Astrocyte (in vitro differentiated cells and primary cell): ENCODE measurements around the gene PDE6H. TPM values are rescaled to one million over a fixed set of nuclear protein-coding genes. Genes with fewer than 3 reads are reported as not detected.
A peak's percentile ranks its signal among the peaks of the same experiment; 100 is the strongest.

Experiments
- DNase-seq: peaks from one replicate; pipeline ENCODE4 v3.0.0-alpha.2; 2010; ENCODE audit warnings: low read depth
- FAIRE-seq: peaks from 2 replicates; lab custom pipeline; 2011; peaks lifted over from hg19 to GRCh38; lab: Jason Lieb, UNC
- H2AFZ ChIP-seq: 2 replicates; pipeline ENCODE4 v1.6.0; 2012; ENCODE audit warnings: low read depth, low read length, inconsistent platforms
- H3K27ac ChIP-seq: 2 replicates; pipeline ENCODE4 v1.5.1; 2011; ENCODE audit warnings: low read depth, low read length, inconsistent platforms
- H3K27me3 ChIP-seq: 2 replicates; pipeline ENCODE4 v1.6.0; 2011; ENCODE audit warnings: low read length, inconsistent platforms; ENCODE audit not compliant: insufficient read depth
- H3K36me3 ChIP-seq: 2 replicates; pipeline ENCODE4 v1.5.1; 2011; ENCODE audit warnings: low read length, inconsistent platforms; ENCODE audit not compliant: insufficient read depth
- H3K4me1 ChIP-seq: 2 replicates; pipeline ENCODE4 v1.5.1; 2011; ENCODE audit warnings: low read length, inconsistent platforms; ENCODE audit not compliant: insufficient read depth
- H3K4me2 ChIP-seq: 2 replicates; pipeline ENCODE4 v1.6.0; 2012; ENCODE audit warnings: low read length, inconsistent platforms
- H3K4me3 ChIP-seq: 2 replicates; pipeline ENCODE4 v1.5.1; 2011; ENCODE audit warnings: low read depth, mild to moderate bottlenecking, low read length, inconsistent platforms; ENCODE audit not compliant: insufficient read depth
- H3K79me2 ChIP-seq: 2 replicates; pipeline ENCODE4 v1.6.0; 2012; ENCODE audit warnings: mild to moderate bottlenecking, low read length, inconsistent platforms; ENCODE audit not compliant: insufficient read depth
- H3K9ac ChIP-seq: 2 replicates; pipeline ENCODE4 v1.6.0; 2012; ENCODE audit warnings: mild to moderate bottlenecking, low read length, inconsistent platforms
- H3K9me3 ChIP-seq: 2 replicates; pipeline ENCODE4 v1.5.1; 2012; ENCODE audit warnings: low read depth, mild to moderate bottlenecking, low read length, inconsistent platforms; ENCODE audit not compliant: insufficient read depth
- H4K20me1 ChIP-seq: 2 replicates; pipeline ENCODE4 v1.6.0; 2012; ENCODE audit warnings: low read length, inconsistent platforms; ENCODE audit not compliant: insufficient read depth
- H3K27ac Mint-ChIP-seq: one replicate; pipeline ENCODE4 v1.8.0; 2021; ENCODE audit warnings: mild to moderate bottlenecking, mixed read lengths; ENCODE audit not compliant: unreplicated experiment
- H3K27me3 Mint-ChIP-seq: one replicate; pipeline ENCODE4 v1.8.0; 2021; ENCODE audit warnings: low read depth, mixed read lengths; ENCODE audit not compliant: unreplicated experiment
- H3K36me3 Mint-ChIP-seq: one replicate; pipeline ENCODE4 v1.8.0; 2021; ENCODE audit warnings: low read depth, mixed read lengths; ENCODE audit not compliant: unreplicated experiment
- H3K4me1 Mint-ChIP-seq: one replicate; pipeline ENCODE4 v1.8.0; 2021; ENCODE audit warnings: low read depth, mixed read lengths; ENCODE audit not compliant: unreplicated experiment
- H3K4me3 Mint-ChIP-seq: one replicate; pipeline ENCODE4 v1.8.0; 2021; ENCODE audit warnings: mild to moderate bottlenecking, moderate library complexity, mixed read lengths; ENCODE audit not compliant: unreplicated experiment
- H3K9me3 Mint-ChIP-seq: one replicate; pipeline ENCODE4 v1.8.0; 2021; ENCODE audit warnings: mild to moderate bottlenecking, mixed read lengths; ENCODE audit not compliant: unreplicated experiment
- CTCF ChIP-seq: IDR thresholded peaks from 2 replicates; pipeline ENCODE4 v1.5.1; 2011; ENCODE audit warnings: low read depth, mild to moderate bottlenecking, inconsistent platforms, low read length, moderate library complexity; ENCODE audit not compliant: insufficient read depth
- EZH2 ChIP-seq: IDR thresholded peaks from 2 replicates; pipeline ENCODE4 v1.6.1; 2012; ENCODE audit warnings: mild to moderate bottlenecking, low read length, inconsistent platforms; ENCODE audit not compliant: insufficient read depth
- total RNA-seq: library from RNA; stranded (reverse); gene quantifications from 2 replicates; pipeline ENCODE4 v1.2.1, GENCODE V29; 2021

Gene PDE6H
- total RNA-seq, 1 donor from 2014 or later = not detected

- H3K4me2 ChIP-seq = no peak overlapping the region
- peaks cover 20% of the 10 kb centered on the region for H3K4me1 ChIP-seq
- TF ChIP-seq CTCF = no peak
- no peak for TF ChIP-seq EZH2
- no peaks in the 10 kb centered on the region for H3K79me2 ChIP-seq
- no peak overlapping the region for H3K9ac ChIP-seq
- no peak overlapping the region for H3K27ac ChIP-seq
- H3K4me1 Mint-ChIP-seq = peaks cover 26% of the 10 kb centered on the region
- H3K27ac Mint-ChIP-seq = no peak overlapping the region
- no peak overlapping the region for H3K4me3 Mint-ChIP-seq
- H3K27me3 ChIP-seq = no peaks in the 10 kb centered on the region
- no peak overlapping the region for H3K4me3 ChIP-seq
- H3K9me3 ChIP-seq = no peaks in the 10 kb centered on the region
- no peaks in the 10 kb centered on the region for H3K9me3 Mint-ChIP-seq
- no peaks in the 10 kb centered on the region for H3K27me3 Mint-ChIP-seq
- H2AFZ ChIP-seq = no peak overlapping the region
- no peaks in the 10 kb centered on the region for H3K36me3 Mint-ChIP-seq
- FAIRE-seq = no peak
- no peaks in the 10 kb centered on the region for H4K20me1 ChIP-seq
- H3K36me3 ChIP-seq = no peaks in the 10 kb centered on the region
- no peak for DNase-seq
Measured at GRCh38 chr12:14956024-14956891, 16.6 kb upstream of the PDE6H start.

- Histone ChIP-seq H3K4me1 (peaks cover 19% of the 10 kb centered on the region), H3K9ac (no peak overlapping the region), H3K27ac (no peak overlapping the region), H3K79me2 (no peaks in the 10 kb centered on the region), H2AFZ (no peak overlapping the region), H3K4me3 (no peak overlapping the region), H3K4me2 (no peak overlapping the region), H4K20me1 (no peaks in the 10 kb centered on the region), H3K36me3 (no peaks in the 10 kb centered on the region), H3K9me3 (no peaks in the 10 kb centered on the region), H3K27me3 (no peaks in the 10 kb centered on the region)
- no peaks in the 10 kb centered on the region for H3K27me3 Mint-ChIP-seq
- peaks cover 23% of the 10 kb centered on the region for H3K4me1 Mint-ChIP-seq
- TF ChIP-seq EZH2 = no peak
- TF ChIP-seq CTCF = no peak
- peak; percentile 9 for FAIRE-seq
- H3K4me3 Mint-ChIP-seq = no peak overlapping the region
- H3K9me3 Mint-ChIP-seq = no peaks in the 10 kb centered on the region
- H3K36me3 Mint-ChIP-seq = no peaks in the 10 kb centered on the region
- H3K27ac Mint-ChIP-seq = no peak overlapping the region
- no peak for DNase-seq
Measured at GRCh38 chr12:14956905-14957304, 15.9 kb upstream of the PDE6H start.
